Measurements from ENCODE around the gene ASCC1.

ASCC1 gene

GRCh38 chr10:72096115-72097000, 119.7 kb downstream of the ASCC1 start:
- H3K27me3 ChIP-seq (ENCODE audit: control insufficient read depth in 2 of 2, insufficient read depth in 2 of 2, low read length in 2 of 2): no peaks in the 10 kb centered on the region
- H3K4me1 ChIP-seq (ENCODE audit: control insufficient read depth in 2 of 2, insufficient read depth in 2 of 2, low read length in 2 of 2): peaks cover 0 to 17% of the 10 kb centered on the region in 2 donors
- no peak overlapping the region for H3K9ac ChIP-seq (ENCODE audit: low read depth in 1 of 2, low read length in 2 of 2)
- no peak overlapping the region for H3K27ac ChIP-seq (ENCODE audit: low read depth in 2 of 2, low read length in 2 of 2)
- H3K4me3 ChIP-seq (ENCODE audit: low read length in 2 of 2): no peak overlapping the region
- H3K9me3 ChIP-seq (ENCODE audit: control insufficient read depth in 2 of 2, low read length in 2 of 2): no peaks in the 10 kb centered on the region
- H3K36me3 ChIP-seq (ENCODE audit: control insufficient read depth in 2 of 2, insufficient read depth in 2 of 2, low read length in 2 of 2): peaks cover 9% of the 10 kb centered on the region in 2 donors

GRCh38 chr10:72095195-72095594, 120.9 kb downstream of the ASCC1 start:
- Histone ChIP-seq H3K27me3 (ENCODE audit: control insufficient read depth in 2 of 2, insufficient read depth in 2 of 2, low read length in 2 of 2) (no peaks in the 10 kb centered on the region), H3K4me1 (ENCODE audit: control insufficient read depth in 2 of 2, insufficient read depth in 2 of 2, low read length in 2 of 2) (peaks cover 0 to 17% of the 10 kb centered on the region in 2 donors), H3K27ac (ENCODE audit: low read depth in 2 of 2, low read length in 2 of 2) (no peak overlapping the region), H3K36me3 (ENCODE audit: control insufficient read depth in 2 of 2, insufficient read depth in 2 of 2, low read length in 2 of 2) (peaks cover 6 to 9% of the 10 kb centered on the region in 2 donors), H3K9me3 (ENCODE audit: control insufficient read depth in 2 of 2, low read length in 2 of 2) (no peaks in the 10 kb centered on the region), H3K4me3 (ENCODE audit: low read length in 2 of 2) (no peak overlapping the region), H3K9ac (ENCODE audit: low read depth in 1 of 2, low read length in 2 of 2) (no peak overlapping the region)

- no peak overlapping the region for H3K27ac ChIP-seq (ENCODE audit: low read depth in 2 of 2, low read length in 2 of 2)
- H3K36me3 ChIP-seq (ENCODE audit: control insufficient read depth in 2 of 2, insufficient read depth in 2 of 2, low read length in 2 of 2): peaks cover 6 to 9% of the 10 kb centered on the region in 2 donors
- peaks cover 0 to 1% of the 10 kb centered on the region in 2 donors for H3K27me3 ChIP-seq (ENCODE audit: control insufficient read depth in 2 of 2, insufficient read depth in 2 of 2, low read length in 2 of 2)
- H3K4me3 ChIP-seq (ENCODE audit: low read length in 2 of 2): no peak overlapping the region
- no peaks in the 10 kb centered on the region for H3K9me3 ChIP-seq (ENCODE audit: control insufficient read depth in 2 of 2, low read length in 2 of 2)
- no peak overlapping the region for H3K9ac ChIP-seq (ENCODE audit: low read depth in 1 of 2, low read length in 2 of 2)
- peaks cover 0 to 16% of the 10 kb centered on the region in 2 donors for H3K4me1 ChIP-seq (ENCODE audit: control insufficient read depth in 2 of 2, insufficient read depth in 2 of 2, low read length in 2 of 2)
These were observed 121.5 kb downstream of the ASCC1 start for GRCh38 chr10:72094574-72094973.

- peaks cover 6 to 9% of the 10 kb centered on the region in 2 donors for H3K36me3 ChIP-seq (ENCODE audit: control insufficient read depth in 2 of 2, insufficient read depth in 2 of 2, low read length in 2 of 2)
- peaks cover 0 to 9% of the 10 kb centered on the region in 2 donors for H3K4me1 ChIP-seq (ENCODE audit: control insufficient read depth in 2 of 2, insufficient read depth in 2 of 2, low read length in 2 of 2)
- H3K4me3 ChIP-seq (ENCODE audit: low read length in 2 of 2): no peak overlapping the region
- H3K27ac ChIP-seq (ENCODE audit: low read depth in 2 of 2, low read length in 2 of 2): no peak overlapping the region
- no peaks in the 10 kb centered on the region for H3K9me3 ChIP-seq (ENCODE audit: control insufficient read depth in 2 of 2, low read length in 2 of 2)
- peaks cover 6% of the 10 kb centered on the region in 2 donors for H3K27me3 ChIP-seq (ENCODE audit: control insufficient read depth in 2 of 2, insufficient read depth in 2 of 2, low read length in 2 of 2)
- no peak overlapping the region for H3K9ac ChIP-seq (ENCODE audit: low read depth in 1 of 2, low read length in 2 of 2)
These were observed 122.6 kb downstream of the ASCC1 start for GRCh38 chr10:72093450-72093849.

GRCh38 chr10:72092987-72093386, 123.1 kb downstream of the ASCC1 start:
- H3K36me3 ChIP-seq (ENCODE audit: control insufficient read depth in 2 of 2, insufficient read depth in 2 of 2, low read length in 2 of 2): peaks cover 6 to 9% of the 10 kb centered on the region in 2 donors
- no peaks in the 10 kb centered on the region for H3K9me3 ChIP-seq (ENCODE audit: control insufficient read depth in 2 of 2, low read length in 2 of 2)
- peaks cover 10 to 11% of the 10 kb centered on the region in 2 donors for H3K27me3 ChIP-seq (ENCODE audit: control insufficient read depth in 2 of 2, insufficient read depth in 2 of 2, low read length in 2 of 2)
- no peak overlapping the region for H3K9ac ChIP-seq (ENCODE audit: low read depth in 1 of 2, low read length in 2 of 2)
- peaks cover 0 to 5% of the 10 kb centered on the region in 2 donors for H3K4me1 ChIP-seq (ENCODE audit: control insufficient read depth in 2 of 2, insufficient read depth in 2 of 2, low read length in 2 of 2)
- H3K27ac ChIP-seq (ENCODE audit: low read depth in 2 of 2, low read length in 2 of 2): no peak overlapping the region
- no peak overlapping the region for H3K4me3 ChIP-seq (ENCODE audit: low read length in 2 of 2)

- Histone ChIP-seq H3K9ac (ENCODE audit: low read depth in 1 of 2, low read length in 2 of 2) (no peak overlapping the region), H3K36me3 (ENCODE audit: control insufficient read depth in 2 of 2, insufficient read depth in 2 of 2, low read length in 2 of 2) (peaks cover 6 to 9% of the 10 kb centered on the region in 2 donors), H3K27ac (ENCODE audit: low read depth in 2 of 2, low read length in 2 of 2) (no peak overlapping the region), H3K4me3 (ENCODE audit: low read length in 2 of 2) (no peak overlapping the region), H3K4me1 (ENCODE audit: control insufficient read depth in 2 of 2, insufficient read depth in 2 of 2, low read length in 2 of 2) (peaks cover 0 to 4% of the 10 kb centered on the region in 2 donors), H3K9me3 (ENCODE audit: control insufficient read depth in 2 of 2, low read length in 2 of 2) (no peaks in the 10 kb centered on the region), H3K27me3 (ENCODE audit: control insufficient read depth in 2 of 2, insufficient read depth in 2 of 2, low read length in 2 of 2) (peaks cover 15 to 16% of the 10 kb centered on the region in 2 donors)
These were observed 123.7 kb downstream of the ASCC1 start for GRCh38 chr10:72092171-72092924.

- Histone ChIP-seq H3K4me3 (ENCODE audit: low read length in 2 of 2) (no peak overlapping the region), H3K9ac (ENCODE audit: low read depth in 1 of 2, low read length in 2 of 2) (no peak overlapping the region), H3K4me1 (ENCODE audit: control insufficient read depth in 2 of 2, insufficient read depth in 2 of 2, low read length in 2 of 2) (peaks cover 0 to 6% of the 10 kb centered on the region in 2 donors), H3K27me3 (ENCODE audit: control insufficient read depth in 2 of 2, insufficient read depth in 2 of 2, low read length in 2 of 2) (peaks cover 16 to 24% of the 10 kb centered on the region in 2 donors), H3K36me3 (ENCODE audit: control insufficient read depth in 2 of 2, insufficient read depth in 2 of 2, low read length in 2 of 2) (no peaks in the 10 kb centered on the region), H3K9me3 (ENCODE audit: control insufficient read depth in 2 of 2, low read length in 2 of 2) (no peaks in the 10 kb centered on the region), H3K27ac (ENCODE audit: low read depth in 2 of 2, low read length in 2 of 2) (no peak overlapping the region)
These were observed 125.8 kb downstream of the ASCC1 start for GRCh38 chr10:72090326-72090725.

GRCh38 chr10:72089618-72090017, 126.5 kb downstream of the ASCC1 start:
- Histone ChIP-seq H3K9ac (ENCODE audit: low read depth in 1 of 2, low read length in 2 of 2) (no peak overlapping the region), H3K4me3 (ENCODE audit: low read length in 2 of 2) (no peak overlapping the region), H3K9me3 (ENCODE audit: control insufficient read depth in 2 of 2, low read length in 2 of 2) (no peaks in the 10 kb centered on the region), H3K36me3 (ENCODE audit: control insufficient read depth in 2 of 2, insufficient read depth in 2 of 2, low read length in 2 of 2) (no peaks in the 10 kb centered on the region), H3K4me1 (ENCODE audit: control insufficient read depth in 2 of 2, insufficient read depth in 2 of 2, low read length in 2 of 2) (peaks cover 0 to 6% of the 10 kb centered on the region in 2 donors), H3K27ac (ENCODE audit: low read depth in 2 of 2, low read length in 2 of 2) (no peak overlapping the region), H3K27me3 (ENCODE audit: control insufficient read depth in 2 of 2, insufficient read depth in 2 of 2, low read length in 2 of 2) (peaks cover 16 to 24% of the 10 kb centered on the region in 2 donors)

GRCh38 chr10:72088889-72089575, 127.0 kb downstream of the ASCC1 start:
- H3K9me3 ChIP-seq (ENCODE audit: control insufficient read depth in 2 of 2, low read length in 2 of 2): no peaks in the 10 kb centered on the region
- peak overlapping the region; percentile 1 to 32 for H3K9ac ChIP-seq (ENCODE audit: low read depth in 1 of 2, low read length in 2 of 2)
- peaks cover 16 to 24% of the 10 kb centered on the region in 2 donors for H3K27me3 ChIP-seq (ENCODE audit: control insufficient read depth in 2 of 2, insufficient read depth in 2 of 2, low read length in 2 of 2)
- H3K4me3 ChIP-seq (ENCODE audit: low read length in 2 of 2): peak overlapping the region in 1 of 2 donors; percentile 63
- no peaks in the 10 kb centered on the region for H3K36me3 ChIP-seq (ENCODE audit: control insufficient read depth in 2 of 2, insufficient read depth in 2 of 2, low read length in 2 of 2)
- H3K4me1 ChIP-seq (ENCODE audit: control insufficient read depth in 2 of 2, insufficient read depth in 2 of 2, low read length in 2 of 2): peaks cover 0 to 6% of the 10 kb centered on the region in 2 donors
- peak overlapping the region in 1 of 2 donors; percentile 67 for H3K27ac ChIP-seq (ENCODE audit: low read depth in 2 of 2, low read length in 2 of 2)
